ENCODE data around the gene COX4I2.

DNA sequence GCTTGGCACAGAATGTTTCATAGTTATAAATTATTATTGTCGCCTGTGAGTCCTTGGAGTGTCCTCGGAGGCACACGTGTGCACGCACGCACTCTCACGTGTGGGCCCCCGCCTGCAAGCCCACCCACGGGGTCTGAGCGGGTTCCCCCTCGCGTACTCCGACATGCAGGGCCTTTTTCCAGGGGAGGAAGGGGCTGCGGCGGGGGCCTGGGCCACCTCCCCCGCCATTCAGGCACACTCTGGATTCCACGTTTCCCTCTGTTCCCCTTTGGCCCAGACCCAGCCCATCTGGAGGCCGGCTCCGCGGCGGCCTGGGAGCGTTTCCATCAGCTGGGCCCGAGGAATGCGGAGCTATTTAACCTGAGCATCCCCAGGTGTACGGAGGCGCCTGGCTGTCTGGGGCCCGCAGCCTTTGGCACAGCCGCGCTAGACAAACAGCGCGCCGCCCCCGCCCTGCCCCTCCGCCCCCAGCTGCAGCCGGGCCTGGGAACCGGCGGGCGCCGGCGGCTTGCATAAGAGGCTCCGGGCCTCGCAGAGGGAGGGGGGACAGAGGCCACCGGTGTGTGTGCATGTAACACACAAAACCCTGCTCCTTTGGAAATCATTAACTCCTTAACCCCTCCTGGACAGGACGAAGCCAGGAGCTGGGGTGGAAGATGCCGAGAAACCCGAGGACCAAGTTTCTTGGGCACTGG, 29.3 kb upstream of the COX4I2 start:
- TF ChIP-seq CTCF (IDR thresholded peaks at IDR 0.05; ENCODE audit: borderline replicate concordance, extremely low read depth, low read length, poor library complexity, severe bottlenecking) (no peak), EZH2 (IDR thresholded peaks at IDR 0.05; ENCODE audit: borderline replicate concordance, low read depth, low read length, severe bottlenecking) (no peak)

Measured in DND-41 (cell line).